ENCODE measurements around the gene MTMR10.

DNA sequence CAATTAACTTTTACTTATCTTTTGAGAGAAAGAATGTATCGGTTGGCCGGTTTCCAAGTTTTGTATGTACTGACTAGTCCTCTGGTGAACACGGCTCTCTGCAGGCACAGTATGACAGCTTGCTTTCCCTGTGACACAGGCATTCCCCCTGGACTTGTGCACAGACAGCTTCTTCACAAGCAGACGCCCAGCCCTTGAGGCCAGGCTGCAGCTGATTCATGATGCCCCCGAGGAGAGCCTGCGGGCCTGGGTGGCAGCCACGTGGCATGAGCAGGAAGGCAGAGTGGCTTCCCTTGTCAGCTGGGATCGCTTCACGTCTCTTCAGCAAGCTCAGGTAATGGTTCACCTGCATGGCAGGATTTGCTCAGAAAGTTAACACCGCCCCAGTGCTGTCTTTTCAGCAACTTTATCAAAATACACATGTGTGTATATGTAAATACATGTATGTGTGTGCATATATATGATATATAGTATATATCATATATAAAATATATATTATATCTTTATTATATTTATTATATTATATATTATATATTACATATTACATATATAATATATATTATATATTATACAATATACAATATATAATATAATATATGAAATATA is 62.3 kb downstream of the MTMR10 start:
- TF ChIP-seq, protein P1, sequence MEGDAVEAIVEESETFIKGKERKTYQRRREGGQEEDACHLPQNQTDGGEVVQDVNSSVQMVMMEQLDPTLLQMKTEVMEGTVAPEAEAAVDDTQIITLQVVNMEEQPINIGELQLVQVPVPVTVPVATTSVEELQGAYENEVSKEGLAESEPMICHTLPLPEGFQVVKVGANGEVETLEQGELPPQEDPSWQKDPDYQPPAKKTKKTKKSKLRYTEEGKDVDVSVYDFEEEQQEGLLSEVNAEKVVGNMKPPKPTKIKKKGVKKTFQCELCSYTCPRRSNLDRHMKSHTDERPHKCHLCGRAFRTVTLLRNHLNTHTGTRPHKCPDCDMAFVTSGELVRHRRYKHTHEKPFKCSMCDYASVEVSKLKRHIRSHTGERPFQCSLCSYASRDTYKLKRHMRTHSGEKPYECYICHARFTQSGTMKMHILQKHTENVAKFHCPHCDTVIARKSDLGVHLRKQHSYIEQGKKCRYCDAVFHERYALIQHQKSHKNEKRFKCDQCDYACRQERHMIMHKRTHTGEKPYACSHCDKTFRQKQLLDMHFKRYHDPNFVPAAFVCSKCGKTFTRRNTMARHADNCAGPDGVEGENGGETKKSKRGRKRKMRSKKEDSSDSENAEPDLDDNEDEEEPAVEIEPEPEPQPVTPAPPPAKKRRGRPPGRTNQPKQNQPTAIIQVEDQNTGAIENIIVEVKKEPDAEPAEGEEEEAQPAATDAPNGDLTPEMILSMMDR (IDR thresholded peaks at IDR 0.05 in 4 of 5, conservative IDR thresholded peaks at IDR 0.05 in 1 of 5) = no peak
- TF ChIP-seq POLR2A (IDR thresholded peaks at IDR 0.05) = no peak

All from gastrocnemius medialis (tissue), 4 donors.